T1000 (cell line): ENCODE results near the gene TPO.

ENCODE experiments used
- DNase-seq: peaks from one replicate; lab custom pipeline; 2025; ENCODE audit warnings: mixed read lengths; lab: John Stamatoyannopoulos, UW

TPO gene

DNA sequence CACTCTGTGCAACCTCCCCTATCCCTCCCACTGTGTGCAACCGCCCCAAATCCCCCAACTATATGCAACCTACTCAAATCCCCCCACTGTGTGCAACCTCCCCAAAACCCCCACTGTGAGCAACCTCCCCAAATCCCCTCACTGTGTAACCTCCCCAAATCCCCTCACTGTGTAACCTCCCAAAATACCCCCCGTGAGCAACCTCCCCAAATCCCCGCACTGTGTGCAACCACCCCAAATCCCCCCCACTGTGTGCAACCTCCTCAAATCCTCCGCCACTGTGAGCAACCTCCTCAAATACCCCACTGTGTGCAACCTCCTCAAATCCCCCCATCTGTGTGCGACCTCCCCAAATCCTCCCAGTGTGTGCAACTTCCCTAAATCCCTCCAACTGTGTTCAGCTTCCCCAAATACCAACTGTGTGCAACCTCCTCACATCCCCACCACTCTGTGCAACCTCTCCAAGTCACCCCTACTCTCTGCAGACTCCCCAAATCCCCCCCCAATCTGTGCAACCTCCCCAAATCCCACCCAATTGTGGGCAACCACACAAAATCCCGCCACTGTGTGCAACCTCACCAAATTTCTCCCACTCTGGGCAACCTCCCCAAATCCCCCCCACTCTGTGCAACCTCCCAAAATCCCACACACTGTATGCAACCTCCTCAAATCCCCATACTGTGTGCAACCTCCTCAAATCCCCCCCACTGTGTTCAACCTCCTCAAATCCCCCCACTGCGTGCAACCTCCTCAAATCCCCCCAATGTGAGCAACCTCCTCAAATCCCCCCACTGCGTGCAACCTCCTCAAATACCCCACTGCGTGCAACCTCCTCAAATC lies 114.1 kb downstream of the TPO start:
- no peak for DNase-seq

DNA sequence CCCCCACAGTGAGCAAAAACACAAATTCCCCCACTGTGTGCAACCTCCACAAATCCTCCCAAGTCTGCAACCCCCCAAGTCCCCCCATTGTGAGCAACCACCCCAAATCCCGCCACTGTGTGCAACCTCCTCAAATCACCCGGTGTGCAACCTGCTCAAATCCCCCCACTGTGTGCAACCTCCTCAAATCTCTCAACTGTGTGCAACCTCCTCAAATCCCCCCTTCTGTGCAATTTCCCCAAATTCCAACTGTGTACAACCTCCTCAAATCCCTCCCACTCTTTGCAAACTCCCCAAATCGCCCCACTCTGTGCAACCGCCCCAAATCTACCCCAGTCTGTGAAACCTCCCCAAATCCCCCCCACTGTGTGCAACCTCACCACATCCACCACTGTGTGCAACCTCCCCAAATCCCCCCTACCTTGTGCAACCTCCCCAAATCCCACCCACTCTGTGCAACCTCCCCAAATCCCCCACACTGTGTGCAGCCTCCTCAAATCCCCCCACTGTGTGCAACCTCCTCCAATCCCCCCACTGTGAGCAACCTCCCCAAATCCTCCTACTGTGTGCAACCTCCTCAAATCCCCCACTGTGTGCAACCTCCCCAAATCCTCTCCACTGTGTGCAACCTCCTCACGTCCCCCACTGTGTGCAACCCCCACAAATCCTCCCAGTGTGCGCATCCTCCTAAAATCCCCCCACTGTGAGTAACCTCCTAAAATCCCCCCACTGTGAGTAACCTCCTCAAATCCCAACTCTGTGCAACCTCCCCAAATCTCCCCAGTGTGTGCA lies 115.2 kb downstream of the TPO start:
- no peak for DNase-seq

DNA sequence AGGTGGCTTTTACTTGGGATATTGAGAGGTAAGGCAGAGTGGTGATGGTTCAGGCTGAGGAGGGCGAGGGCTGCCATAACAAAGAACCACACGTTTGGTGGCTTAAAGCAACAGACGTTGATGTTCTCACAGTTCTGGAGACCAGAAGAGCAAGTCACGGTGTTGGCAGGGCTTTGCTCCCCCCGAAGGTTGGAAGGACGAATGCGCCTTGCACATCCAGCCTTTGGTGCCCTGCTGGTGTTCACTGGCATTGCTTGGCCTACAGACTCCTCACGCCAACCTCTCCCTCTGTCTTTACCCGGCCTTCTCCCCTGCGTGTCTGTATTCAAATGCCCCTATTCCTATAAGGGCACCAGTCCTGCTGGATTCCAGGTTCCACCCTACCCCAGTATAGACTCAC lies 125.4 kb downstream of the TPO start:
- no peak for DNase-seq

DNA sequence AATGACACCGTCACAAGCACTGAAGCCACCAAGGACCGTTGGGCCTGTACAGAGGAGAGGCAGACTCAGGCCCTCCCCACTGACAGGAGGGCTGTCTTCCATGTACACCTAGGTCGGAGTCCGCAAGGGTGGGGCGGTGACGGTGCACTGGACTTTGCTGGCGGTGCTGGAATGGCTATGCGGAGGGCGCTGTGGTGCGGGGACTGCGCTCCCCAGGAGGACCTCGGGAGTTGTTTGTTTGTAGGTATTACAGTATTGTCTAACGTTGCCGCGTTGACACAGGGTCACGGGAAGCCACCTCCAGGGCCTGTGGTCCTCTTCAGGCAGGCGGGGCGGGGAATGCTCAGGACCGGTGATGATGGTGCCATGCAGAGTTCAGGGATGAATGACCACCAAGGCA lies 126.2 kb downstream of the TPO start:
- DNase-seq, result no peak

DNA sequence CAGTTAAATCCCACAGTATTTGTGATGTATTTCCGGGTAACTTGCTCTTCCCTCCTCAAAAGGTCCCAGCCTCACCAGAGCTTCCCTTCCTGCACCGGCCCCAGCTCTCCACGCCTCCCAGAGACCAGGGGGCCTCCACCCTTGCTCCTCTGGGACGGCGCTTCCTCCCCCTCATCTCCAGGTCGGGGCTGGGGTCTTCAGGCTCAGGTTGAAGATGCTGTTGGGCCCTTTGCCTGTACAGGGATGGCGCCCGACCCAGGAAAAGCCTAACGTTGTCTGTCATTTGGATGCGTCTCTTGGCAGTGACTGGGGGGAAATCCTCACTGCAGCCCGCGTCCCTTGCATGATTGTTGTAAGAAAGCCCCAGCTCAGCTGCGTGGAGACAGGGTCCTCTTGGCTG lies 126.7 kb downstream of the TPO start:
- DNase-seq, result no peak

DNA sequence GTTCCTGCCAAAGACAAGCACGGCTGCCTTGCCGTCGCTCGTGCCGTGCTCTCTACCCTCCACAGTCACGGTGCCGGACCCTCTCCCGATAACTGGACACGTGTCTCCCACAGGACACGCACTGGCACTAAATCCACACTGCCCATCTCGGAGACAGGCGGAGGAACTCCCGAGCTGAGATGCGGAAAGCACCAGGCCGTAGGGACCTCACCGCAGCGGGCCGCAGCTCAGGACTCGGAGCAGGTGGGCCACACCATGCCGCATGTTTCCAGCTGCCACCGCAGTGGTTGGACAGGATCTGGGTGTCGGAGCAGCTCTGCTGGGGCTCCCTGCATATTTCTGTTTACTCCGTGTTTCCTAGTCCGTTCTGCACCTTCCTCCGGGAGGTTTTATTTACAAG lies 127.2 kb downstream of the TPO start:
- DNase-seq, result no peak

- no peak for DNase-seq
Observed at GRCh38 chr2:1541040-1541439, 127.8 kb downstream of the TPO start.

DNA sequence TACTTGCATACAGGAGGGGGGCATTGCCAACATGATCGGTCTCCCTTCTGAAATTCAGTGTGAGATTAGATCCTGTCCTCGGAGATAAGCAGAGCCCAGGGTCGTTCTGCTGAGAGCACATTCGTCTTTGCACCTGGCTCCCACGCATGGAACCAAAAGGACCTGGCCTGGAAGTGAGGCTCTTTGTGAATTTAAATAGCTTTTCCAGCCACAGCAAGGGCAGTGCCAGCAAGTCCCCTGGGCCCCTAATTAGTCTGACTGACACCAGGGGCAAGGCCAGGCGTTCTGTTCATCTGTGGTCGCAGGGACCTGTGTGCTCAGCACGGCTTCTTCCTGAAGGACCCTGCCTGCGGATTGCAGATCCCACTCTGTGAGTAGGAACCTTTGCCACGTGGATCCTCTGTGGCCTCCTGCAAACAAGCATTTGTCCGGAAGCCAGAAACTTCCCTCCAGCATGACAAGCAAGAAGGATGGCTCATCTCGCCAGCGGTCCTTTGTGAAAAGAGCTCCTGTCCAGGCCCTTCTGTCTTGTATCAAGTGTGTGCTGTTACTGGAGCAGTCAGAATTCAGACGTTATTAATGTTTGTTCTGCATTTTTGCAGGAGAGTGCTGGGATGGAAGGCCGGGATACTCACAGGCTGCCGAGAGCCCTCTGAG lies 128.7 kb downstream of the TPO start:
- no peak for DNase-seq

- no peak for DNase-seq
Observed at GRCh38 chr2:1542971-1543370, 129.7 kb downstream of the TPO start.

- no peak for DNase-seq
Observed at GRCh38 chr2:1543776-1544477, 130.7 kb downstream of the TPO start.

- DNase-seq, result no peak
Observed at GRCh38 chr2:1544478-1545069, 131.3 kb downstream of the TPO start.

DNA sequence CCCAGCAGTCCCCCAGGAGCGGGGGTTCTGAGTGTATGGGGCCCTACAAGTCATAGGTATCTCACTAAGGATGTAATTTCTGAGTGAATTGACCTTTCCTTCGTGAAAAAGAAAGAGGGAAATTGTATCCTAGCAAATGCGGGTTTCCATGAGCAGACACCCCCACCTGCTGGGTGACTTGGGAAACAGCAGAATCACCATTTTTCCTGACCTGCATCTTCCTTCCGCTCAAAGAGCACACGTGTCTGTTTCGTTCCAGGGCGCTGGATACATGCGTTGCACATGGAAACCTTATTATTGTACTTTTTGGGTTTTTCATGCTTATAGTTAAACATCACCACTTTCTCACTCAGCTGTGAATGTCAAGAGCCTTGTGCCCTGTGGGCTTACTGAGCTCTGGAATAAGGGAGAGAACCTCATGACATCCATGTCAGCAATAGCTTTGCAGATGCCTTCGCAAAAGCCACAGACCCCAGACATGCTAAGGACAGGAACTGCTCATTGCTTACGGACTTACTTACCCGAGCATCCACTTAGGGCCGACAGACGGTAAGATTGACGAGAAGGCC lies 132.8 kb downstream of the TPO start:
- DNase-seq, result no peak

DNA sequence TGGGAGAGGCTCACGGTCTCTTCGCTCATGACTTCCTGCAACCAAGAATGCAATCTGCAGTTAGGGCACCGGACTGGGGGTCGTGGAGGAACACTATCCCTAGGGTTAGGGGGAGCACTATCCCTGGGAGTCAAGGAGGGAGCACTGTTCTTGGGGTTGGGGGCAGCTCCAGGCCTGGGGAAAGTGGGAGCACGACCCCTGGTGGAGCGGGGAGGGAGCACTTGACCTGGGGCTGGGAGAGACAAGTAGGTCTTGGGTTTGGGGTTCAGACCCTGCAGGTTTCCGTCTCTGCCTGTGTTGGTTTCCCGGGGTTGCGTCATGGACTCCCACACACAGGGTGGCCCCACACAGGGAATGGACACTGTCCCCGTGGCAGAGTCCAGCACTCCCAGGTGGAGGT lies 133.6 kb downstream of the TPO start:
- DNase-seq, result no peak

DNA sequence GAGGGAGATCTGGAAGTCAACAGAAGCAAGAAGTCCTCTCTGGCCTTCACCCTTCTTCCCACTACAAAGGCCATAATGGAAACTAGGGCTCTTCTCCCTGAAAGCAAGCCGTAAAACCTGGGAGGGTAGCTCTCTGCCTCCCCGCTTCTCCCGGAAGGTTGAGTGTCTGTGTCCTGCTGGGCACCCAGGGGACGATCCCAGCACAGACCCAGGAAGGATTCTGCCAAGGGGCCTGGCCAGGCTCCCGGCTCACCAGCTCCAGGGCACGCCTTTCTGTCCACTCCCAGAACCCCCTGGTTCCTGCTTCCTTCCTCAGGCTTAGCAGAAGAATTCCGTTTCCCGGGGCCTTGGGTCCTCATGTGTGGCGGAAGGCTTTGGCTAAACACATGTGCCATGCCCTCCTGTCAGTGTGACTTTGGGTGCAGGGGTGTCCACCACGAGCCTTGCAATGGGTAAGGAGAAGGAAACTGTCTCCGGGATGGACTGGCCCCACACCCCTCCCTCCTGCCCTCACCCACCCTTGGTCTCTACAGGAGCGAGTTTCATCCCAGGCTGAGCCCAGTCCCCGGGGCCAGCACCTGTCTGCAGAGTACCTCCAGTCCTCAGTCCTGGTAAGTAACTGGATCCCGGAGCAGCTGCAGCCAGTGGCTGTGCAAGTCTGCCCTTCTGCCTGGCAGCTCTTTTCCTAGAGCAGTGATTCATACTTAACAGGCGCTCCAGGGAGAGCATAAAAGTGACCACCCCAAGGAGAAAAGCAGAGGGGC lies 135.8 kb downstream of the TPO start:
- no peak for DNase-seq

GRCh38 chr2:1550076-1550475 lies 136.8 kb downstream of the TPO start:
- DNase-seq, result no peak

DNA sequence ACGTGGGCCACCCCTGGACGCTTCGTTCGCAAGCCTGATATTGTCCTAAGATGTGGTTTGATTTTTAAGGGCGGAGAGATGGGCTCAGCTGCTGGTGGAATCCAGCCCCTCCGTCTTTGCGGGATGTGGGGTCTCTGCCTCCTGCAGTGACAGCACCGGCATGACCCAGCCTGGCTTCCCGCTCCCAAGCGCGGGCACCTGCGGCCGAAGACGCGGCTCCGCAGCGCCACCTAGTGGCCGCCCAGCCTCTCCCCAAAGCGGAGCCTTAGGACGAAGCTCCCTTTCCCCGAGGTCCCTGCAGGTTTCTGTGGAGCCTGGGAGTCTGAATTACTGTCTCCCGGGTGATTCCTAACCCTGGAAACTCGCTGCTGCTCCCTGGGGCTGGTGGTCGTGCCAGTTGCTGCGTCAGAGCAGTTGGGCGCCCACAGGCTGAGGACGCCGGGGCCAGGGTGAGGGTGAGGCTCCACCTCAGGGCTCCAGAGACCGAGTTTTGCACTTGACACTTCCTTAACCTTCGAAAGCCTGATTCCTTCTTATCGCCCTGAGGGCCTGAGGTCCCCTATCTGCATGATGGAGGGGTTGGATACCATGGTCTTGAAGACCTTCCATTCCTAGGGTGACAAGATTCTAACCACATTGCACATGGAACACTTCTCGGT lies 137.5 kb downstream of the TPO start:
- no peak for DNase-seq

- no peak for DNase-seq
Observed at GRCh38 chr2:1551905-1552304, 138.6 kb downstream of the TPO start.

DNA sequence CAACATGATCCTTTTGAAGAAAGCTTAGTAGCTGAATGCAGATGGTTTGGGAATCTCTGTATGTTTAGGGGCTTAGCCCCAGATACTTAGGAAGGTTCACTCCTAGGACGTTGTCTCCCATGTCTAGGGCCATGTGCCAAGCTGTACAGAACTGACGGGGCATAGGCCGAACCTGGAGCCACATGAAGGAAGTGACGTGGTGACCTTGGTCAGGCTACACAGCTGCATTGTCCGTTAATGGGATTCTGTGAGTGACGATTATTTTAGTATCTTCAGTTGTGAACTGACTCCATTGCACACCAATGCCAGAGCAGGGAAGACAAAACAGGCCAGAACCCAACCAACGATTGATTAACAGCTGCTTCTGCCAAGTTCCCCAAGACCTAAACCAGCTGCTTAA lies 139.3 kb downstream of the TPO start:
- DNase-seq, result no peak

DNA sequence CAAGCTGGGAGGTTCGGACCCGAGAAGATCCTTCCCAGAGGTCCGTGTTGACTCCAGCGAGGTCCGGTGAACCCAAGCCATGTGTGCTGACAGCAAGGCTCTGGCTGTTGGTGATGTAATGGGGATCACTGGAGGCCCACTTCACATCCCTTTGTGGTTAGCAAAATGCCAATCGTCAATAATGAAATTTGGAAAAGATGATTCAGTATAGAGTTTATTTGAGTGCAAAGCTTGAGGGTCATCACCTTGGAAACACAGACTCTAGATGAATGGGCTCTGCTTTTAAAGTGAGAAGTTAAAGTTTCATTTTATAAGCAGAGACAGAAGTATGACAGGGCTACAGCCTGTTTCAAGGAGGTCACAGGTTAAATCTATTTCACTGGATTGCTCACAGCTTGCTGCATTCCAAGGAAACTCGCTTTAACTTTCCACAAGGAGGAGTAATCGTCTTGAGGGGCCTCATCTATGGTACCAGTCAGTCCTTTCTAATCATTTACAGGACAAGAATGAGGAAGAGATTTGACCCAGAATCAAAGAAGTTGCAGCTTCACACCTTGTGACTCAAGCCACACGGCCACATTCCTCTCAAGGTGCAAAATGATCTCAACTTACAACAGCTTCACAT lies 140.5 kb downstream of the TPO start:
- no peak for DNase-seq

GRCh38 chr2:1556286-1556685 lies 143.0 kb downstream of the TPO start:
- DNase-seq, result no peak
